ENCODE data around the gene MLLT10. TPM values are rescaled to one million over a fixed set of nuclear protein-coding genes. Genes with fewer than 3 reads are reported as not detected.

The MLLT10 gene
- total and polyA plus RNA-seq, 4 donors, result 23.1 to 55.5 (median 32.6) TPM

- H3K4me1 ChIP-seq (ENCODE audit: control insufficient read depth, insufficient read depth, low read length), result peaks cover 2% of the 10 kb centered on the region
- H3K36me3 ChIP-seq (ENCODE audit: control insufficient read depth, insufficient read depth, low read length), result no peaks in the 10 kb centered on the region
- no peak for DNase-seq (ENCODE audit: low read depth in 4 of 6, low spot score in 6 of 6)
- no peaks in the 10 kb centered on the region for H3K9me3 ChIP-seq (ENCODE audit: control insufficient read depth, insufficient read depth, low read length)
- WGBS (ENCODE audit: insufficient coverage), result 100% methylated on average over 1 of the region's 5 CpGs
- no peak overlapping the region for H3K27ac ChIP-seq (ENCODE audit: low read depth, low read length)
- H3K4me3 ChIP-seq (ENCODE audit: low read depth, low read length), result no peak overlapping the region
- H3K27me3 ChIP-seq (ENCODE audit: control insufficient read depth, insufficient read depth, low read length), result no peaks in the 10 kb centered on the region
Observed at GRCh38 chr10:21764466-21765189, 230.6 kb downstream of the MLLT10 start.

- WGBS (ENCODE audit: insufficient coverage), result no CpG with 5 or more reads among the region's 3 CpGs
- no peak overlapping the region for H3K4me3 ChIP-seq (ENCODE audit: low read depth, low read length)
- H3K27ac ChIP-seq (ENCODE audit: low read depth, low read length), result no peak overlapping the region
- peaks cover 2% of the 10 kb centered on the region for H3K9me3 ChIP-seq (ENCODE audit: control insufficient read depth, insufficient read depth, low read length)
- H3K4me1 ChIP-seq (ENCODE audit: control insufficient read depth, insufficient read depth, low read length), result no peaks in the 10 kb centered on the region
- H3K27me3 ChIP-seq (ENCODE audit: control insufficient read depth, insufficient read depth, low read length), result no peaks in the 10 kb centered on the region
- DNase-seq (ENCODE audit: low read depth in 4 of 6, low spot score in 6 of 6), result no peak
- no peaks in the 10 kb centered on the region for H3K36me3 ChIP-seq (ENCODE audit: control insufficient read depth, insufficient read depth, low read length)
Observed at GRCh38 chr10:21769041-21769440, 235.0 kb downstream of the MLLT10 start.

DNA sequence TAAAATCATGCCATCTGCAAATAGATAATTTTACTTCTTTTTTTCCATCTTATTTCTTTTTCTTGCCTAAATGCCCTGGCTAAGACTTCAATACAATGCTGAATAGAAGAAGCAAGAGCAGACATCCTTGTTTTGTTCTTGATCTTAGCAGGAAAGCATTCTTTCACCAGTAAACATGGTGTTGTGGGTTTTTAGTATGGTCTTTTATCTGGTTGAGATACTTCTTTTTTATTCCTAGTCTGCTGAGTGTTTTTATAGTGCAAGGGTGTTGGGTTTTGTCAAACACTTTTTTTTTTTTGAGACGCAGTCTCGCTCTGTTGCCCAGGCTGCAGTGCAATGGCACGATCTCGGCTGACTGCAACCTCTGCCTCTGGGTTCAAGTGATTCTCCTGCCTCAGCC lies 237.2 kb downstream of the MLLT10 start:
- DNase-seq (ENCODE audit: low read depth in 4 of 6, low spot score in 6 of 6), result no peak
- Histone ChIP-seq H3K36me3 (ENCODE audit: control insufficient read depth, insufficient read depth, low read length) (no peaks in the 10 kb centered on the region), H3K27ac (ENCODE audit: low read depth, low read length) (no peak overlapping the region), H3K9me3 (ENCODE audit: control insufficient read depth, insufficient read depth, low read length) (peaks cover 2% of the 10 kb centered on the region), H3K27me3 (ENCODE audit: control insufficient read depth, insufficient read depth, low read length) (no peaks in the 10 kb centered on the region), H3K4me1 (ENCODE audit: control insufficient read depth, insufficient read depth, low read length) (no peaks in the 10 kb centered on the region), H3K4me3 (ENCODE audit: low read depth, low read length) (no peak overlapping the region)
- WGBS (ENCODE audit: insufficient coverage), result 100% methylated on average over 4 of the region's 4 CpGs

DNA sequence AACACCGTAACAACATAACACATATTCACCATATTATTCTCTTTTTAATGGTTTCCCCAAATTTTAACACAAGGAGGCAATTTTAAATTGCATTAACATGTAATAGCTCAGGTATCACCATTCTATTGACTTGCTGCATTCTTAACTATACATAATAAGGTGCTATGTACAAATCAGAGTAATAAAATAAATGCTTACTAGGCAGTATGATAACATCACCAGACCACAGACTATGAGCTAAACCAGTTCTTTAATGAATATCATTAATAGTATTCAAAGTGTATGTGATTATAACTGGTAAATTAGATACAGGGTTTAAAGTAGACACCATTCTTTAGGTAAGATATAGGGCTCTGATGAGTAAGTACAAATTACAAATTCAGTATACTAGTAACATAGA lies 242.9 kb downstream of the MLLT10 start:
- no peaks in the 10 kb centered on the region for H3K9me3 ChIP-seq (ENCODE audit: control insufficient read depth, insufficient read depth, low read length)
- no CpG with 5 or more reads among the region's 1 CpG for WGBS (ENCODE audit: insufficient coverage)
- DNase-seq (ENCODE audit: low read depth in 4 of 6, low spot score in 6 of 6), result no peak

GRCh38 chr10:21791276-21791675 lies 257.2 kb downstream of the MLLT10 start:
- H3K4me3 ChIP-seq (ENCODE audit: low read depth, low read length), result no peak overlapping the region
- no peaks in the 10 kb centered on the region for H3K27me3 ChIP-seq (ENCODE audit: control insufficient read depth, insufficient read depth, low read length)
- peaks cover 4% of the 10 kb centered on the region for H3K9me3 ChIP-seq (ENCODE audit: control insufficient read depth, insufficient read depth, low read length)
- no peaks in the 10 kb centered on the region for H3K4me1 ChIP-seq (ENCODE audit: control insufficient read depth, insufficient read depth, low read length)
- no peak overlapping the region for H3K27ac ChIP-seq (ENCODE audit: low read depth, low read length)
- H3K36me3 ChIP-seq (ENCODE audit: control insufficient read depth, insufficient read depth, low read length), result no peaks in the 10 kb centered on the region
- WGBS (ENCODE audit: insufficient coverage), result no CpG with 5 or more reads among the region's 2 CpGs
- DNase-seq (ENCODE audit: low read depth in 4 of 6, low spot score in 6 of 6), result no peak

More for the DNA sequence above, 242.9 kb downstream of the MLLT10 start:
- Histone ChIP-seq H3K27ac (ENCODE audit: low read depth, low read length) (no peak overlapping the region), H3K4me3 (ENCODE audit: low read depth, low read length) (no peak overlapping the region), H3K36me3 (ENCODE audit: control insufficient read depth, insufficient read depth, low read length) (no peaks in the 10 kb centered on the region), H3K27me3 (ENCODE audit: control insufficient read depth, insufficient read depth, low read length) (no peaks in the 10 kb centered on the region), H3K4me1 (ENCODE audit: control insufficient read depth, insufficient read depth, low read length) (no peaks in the 10 kb centered on the region)

Small RNA genes lying within 50 kb of the gene (small RNA-seq; reads per million reads assigned to genes)
- gene MIR1915 (ENCODE audit: low replicate concordance), result 0.08 reads per million
- gene RN7SKP219 (ENCODE audit: low replicate concordance), result not detected
- gene RNU6-1141P (ENCODE audit: low replicate concordance), result not detected
- not detected for gene RNU6-306P (ENCODE audit: low replicate concordance)

Other genes starting within 250 kb of the MLLT10 start
- gene SKIDA1, start 8.6 kb upstream of the MLLT10 start, total RNA-seq, result 1 to 10 TPM; 4.7 to 6.1 TPM
- gene SKIDA1, start 8.6 kb upstream of the MLLT10 start, polyA plus RNA-seq (ENCODE audit: insufficient read length in 2 of 2), result 1 to 10 TPM; 4.5 to 4.9 TPM

Data from spinal cord (tissue), 10 donors.